ENCODE data around the gene ZDHHC8. TPM values are rescaled to one million over a fixed set of nuclear protein-coding genes. Genes with fewer than 3 reads are reported as not detected.

ZDHHC8 gene
- total RNA-seq, 2 donors from 2014 or later = 41.6 to 47.6 TPM

DNA sequence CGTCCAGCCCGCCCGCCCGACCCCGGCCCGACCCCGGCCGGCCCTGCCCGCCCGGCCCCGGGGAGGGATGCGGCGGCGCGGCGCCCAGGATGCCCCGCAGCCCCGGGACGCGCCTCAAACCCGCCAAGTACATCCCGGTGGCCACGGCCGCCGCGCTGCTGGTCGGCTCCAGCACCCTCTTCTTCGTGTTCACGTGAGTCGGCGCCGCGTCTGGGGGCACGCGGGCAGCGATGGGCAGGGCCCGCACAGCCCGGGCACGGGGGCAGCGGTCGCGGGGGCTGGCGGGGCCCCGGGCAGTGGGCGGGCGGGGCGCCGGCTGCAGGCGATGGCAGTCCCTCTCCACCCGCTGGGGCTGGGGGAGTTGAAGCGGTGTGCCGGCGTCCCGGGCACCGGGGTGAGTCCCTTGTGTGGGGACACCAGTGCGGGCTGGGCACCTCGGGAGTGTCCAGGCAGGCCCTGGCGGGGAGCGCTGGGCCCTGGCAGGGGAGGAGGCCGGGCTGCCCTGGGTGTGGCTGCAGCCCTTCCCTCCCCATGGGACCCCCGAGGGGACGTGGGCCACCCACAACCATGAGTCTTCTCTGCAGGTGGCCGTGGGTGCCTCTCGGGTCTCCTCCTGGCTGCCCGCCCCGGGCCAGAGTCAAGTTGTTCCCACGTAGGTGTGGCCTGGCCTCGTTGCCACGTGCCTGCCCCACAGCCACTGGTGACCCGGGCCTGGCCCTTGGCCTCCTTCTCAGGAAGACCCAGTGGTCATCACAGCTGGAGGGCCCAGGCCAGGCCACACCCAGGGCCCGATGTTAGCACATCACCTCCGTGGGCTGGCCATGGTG, 468 bp downstream of the ZDHHC8 start:
- no peaks in the 10 kb centered on the region for H3K36me3 Mint-ChIP-seq (ENCODE audit: insufficient read depth in 2 of 2)
- ATAC-seq (replicated peaks in 1 of 2) (peak; percentile 5 to 30), DNase-seq (peak; percentile 38 to 40)
- peaks cover 49% of the 10 kb centered on the region for H3K4me1 Mint-ChIP-seq (ENCODE audit: low read depth)
- peak overlapping the region; percentile 76 to 81 for H3K4me3 Mint-ChIP-seq
- no peaks in the 10 kb centered on the region for H3K27me3 Mint-ChIP-seq (ENCODE audit: low read depth)
- no peaks in the 10 kb centered on the region for H3K9me3 Mint-ChIP-seq
- H3K27ac Mint-ChIP-seq = no peak overlapping the region

DNA sequence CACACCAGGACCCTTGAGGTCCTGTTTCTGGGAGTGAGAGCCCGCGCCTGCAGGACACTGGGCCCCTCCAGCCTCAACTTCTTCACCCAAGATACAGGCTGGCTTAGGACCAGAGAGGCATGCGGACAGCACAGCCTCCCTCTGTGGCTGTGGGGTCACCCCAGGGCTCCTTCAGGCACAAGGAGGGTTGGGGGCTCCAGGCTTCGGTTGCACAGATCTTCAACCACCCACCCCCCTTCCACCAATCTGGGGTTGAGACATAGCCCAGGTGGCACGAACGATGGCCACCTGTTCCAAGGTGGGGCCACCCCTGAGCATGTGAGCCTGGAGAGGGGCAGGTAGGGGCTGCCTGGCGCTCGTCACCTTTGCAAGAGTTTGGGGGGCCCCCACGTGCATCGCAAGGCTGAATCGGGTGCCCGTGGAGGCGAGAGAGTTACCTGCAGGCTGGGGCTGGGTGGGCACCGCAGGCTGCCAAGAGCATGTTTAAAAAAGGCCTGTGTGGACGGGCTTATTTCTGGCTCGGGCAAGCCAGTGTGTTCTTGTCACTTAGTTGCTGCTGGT, 1.2 kb downstream of the ZDHHC8 start:
- Mint-ChIP-seq H3K4me3 (peak overlapping the region; percentile 76 to 81), H3K27ac (no peak overlapping the region)

DNA sequence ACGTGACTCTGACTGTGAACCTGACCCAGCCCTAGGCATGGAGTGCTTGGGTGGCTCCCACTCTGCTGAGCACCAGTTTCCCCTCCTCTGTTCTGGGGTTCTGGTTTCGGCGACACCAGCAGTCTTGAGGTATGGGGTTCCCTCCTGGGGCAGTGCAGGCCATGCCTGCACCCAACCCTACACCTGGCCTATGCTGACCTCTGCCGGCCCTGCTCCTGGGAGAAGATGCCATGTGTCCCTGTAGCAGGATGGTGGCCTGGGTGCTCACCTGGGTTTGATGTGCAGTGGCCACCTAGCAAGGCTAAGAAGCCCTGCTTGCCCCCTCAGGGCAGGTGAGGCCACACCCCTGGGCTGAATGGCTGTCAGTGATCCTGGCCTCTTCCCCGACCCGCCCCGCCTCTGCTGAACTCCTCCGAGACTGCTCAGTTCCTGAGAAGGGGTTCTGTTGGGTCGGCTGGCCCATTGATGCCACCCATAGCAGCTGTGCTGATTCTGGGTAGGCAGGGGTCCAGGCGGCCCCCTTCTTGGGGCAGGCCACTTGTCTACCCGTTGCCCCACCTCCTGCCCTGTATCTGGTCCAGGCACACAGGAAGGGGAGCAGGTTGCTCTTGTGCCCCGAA, 2.4 kb downstream of the ZDHHC8 start:
- peak overlapping the region; percentile 29 to 58 for H3K4me3 Mint-ChIP-seq
- DNase-seq (no peak), ATAC-seq (replicated peaks in 1 of 2) (no peak)
- H3K4me1 Mint-ChIP-seq (ENCODE audit: low read depth) = peaks cover 38% of the 10 kb centered on the region
- no peaks in the 10 kb centered on the region for H3K9me3 Mint-ChIP-seq
- no peaks in the 10 kb centered on the region for H3K36me3 Mint-ChIP-seq (ENCODE audit: insufficient read depth in 2 of 2)
- H3K27me3 Mint-ChIP-seq (ENCODE audit: low read depth) = no peaks in the 10 kb centered on the region
- no peak overlapping the region for H3K27ac Mint-ChIP-seq

More for the DNA sequence above, 1.2 kb downstream of the ZDHHC8 start:
- no peaks in the 10 kb centered on the region for H3K9me3 Mint-ChIP-seq
- ATAC-seq (replicated peaks in 1 of 2) (no peak), DNase-seq (no peak)
- no peaks in the 10 kb centered on the region for H3K27me3 Mint-ChIP-seq (ENCODE audit: low read depth)
- no peaks in the 10 kb centered on the region for H3K36me3 Mint-ChIP-seq (ENCODE audit: insufficient read depth in 2 of 2)
- H3K4me1 Mint-ChIP-seq (ENCODE audit: low read depth) = peaks cover 44% of the 10 kb centered on the region

DNA sequence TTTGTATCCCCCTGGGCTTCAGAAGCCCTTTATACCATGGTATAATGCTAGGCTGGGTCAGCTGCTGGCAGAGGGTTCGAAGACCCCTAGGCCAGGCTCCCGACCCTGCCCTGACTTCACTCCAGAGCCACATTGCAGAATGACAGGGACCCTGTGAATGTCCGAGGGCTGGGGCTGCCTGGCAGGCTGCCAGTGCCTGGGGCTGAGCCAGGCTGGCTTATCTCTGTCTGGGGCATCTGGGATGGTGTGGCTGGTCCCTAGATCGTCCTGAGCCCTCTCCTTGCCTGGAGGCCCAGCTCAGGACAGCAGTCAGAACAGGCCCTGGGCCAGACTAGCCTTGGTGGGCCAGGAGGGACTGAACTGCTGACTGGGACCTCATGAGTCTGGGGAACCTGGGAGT, 3.7 kb downstream of the ZDHHC8 start:
- no peak overlapping the region for H3K4me3 Mint-ChIP-seq
- H3K4me1 Mint-ChIP-seq (ENCODE audit: low read depth) = peaks cover 28% of the 10 kb centered on the region
- no peak overlapping the region for H3K27ac Mint-ChIP-seq
- ATAC-seq (replicated peaks in 1 of 2) = no peak
- H3K9me3 Mint-ChIP-seq = no peaks in the 10 kb centered on the region
- no peaks in the 10 kb centered on the region for H3K36me3 Mint-ChIP-seq (ENCODE audit: insufficient read depth in 2 of 2)
- no peak for DNase-seq
- no peaks in the 10 kb centered on the region for H3K27me3 Mint-ChIP-seq (ENCODE audit: low read depth)

DNA sequence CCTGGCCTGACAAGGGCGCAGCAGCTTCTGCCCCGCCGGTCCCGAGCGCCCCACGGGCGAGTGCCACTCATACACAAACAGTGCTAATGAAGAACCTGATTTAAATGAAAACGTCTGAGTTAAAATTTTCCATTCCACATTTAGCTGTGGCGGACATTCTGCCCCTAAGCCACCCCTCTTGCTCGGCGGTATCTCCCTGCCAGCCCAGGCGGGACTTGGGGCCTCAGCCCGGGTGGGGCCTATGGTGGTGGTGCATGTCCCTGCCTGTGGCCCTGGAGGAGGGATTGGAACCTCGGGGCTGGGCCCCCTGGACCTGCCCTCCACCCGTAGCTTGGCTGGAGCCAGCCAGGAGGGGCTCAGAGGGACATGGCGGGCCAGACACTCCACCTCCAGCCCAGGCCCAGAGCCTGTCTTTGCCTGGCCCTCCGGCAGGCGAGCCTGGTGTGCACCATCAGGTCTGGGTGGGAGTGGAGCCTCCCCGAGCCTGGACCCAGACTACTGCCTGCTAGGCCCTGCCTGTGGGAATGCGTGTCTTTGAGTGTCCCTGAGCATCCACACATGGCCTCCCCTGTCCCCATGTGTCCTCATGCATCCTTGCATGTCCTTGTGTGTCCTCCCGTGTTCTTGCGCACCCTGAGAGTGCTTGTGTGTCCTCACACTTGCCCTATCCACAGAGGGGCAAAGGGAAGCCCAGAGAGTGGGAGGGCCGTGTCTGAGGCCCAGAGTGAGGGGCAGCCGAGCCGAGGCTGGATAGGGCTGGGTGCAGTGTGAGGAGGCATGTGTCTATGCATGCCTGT, 4.4 kb downstream of the ZDHHC8 start:
- ATAC-seq (replicated peaks in 1 of 2) = no peak
- Mint-ChIP-seq H3K4me1 (ENCODE audit: low read depth) (peaks cover 28% of the 10 kb centered on the region), H3K27ac (no peak overlapping the region), H3K36me3 (ENCODE audit: insufficient read depth in 2 of 2) (no peaks in the 10 kb centered on the region), H3K4me3 (no peak overlapping the region), H3K9me3 (no peaks in the 10 kb centered on the region), H3K27me3 (ENCODE audit: low read depth) (no peaks in the 10 kb centered on the region)
- DNase-seq = no peak

DNA sequence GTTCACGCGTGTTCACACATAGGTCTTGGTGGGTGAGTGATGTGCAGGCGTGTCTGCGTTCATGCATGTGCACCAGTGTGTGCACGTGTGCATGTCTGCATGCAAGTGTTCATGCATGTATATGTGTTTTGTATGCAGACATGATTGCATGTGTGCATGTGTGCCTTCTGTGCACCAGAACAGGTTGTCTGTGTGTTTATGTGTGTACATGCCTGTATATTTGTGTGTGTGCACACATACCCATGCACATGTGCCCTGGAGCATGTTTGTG, 4.9 kb downstream of the ZDHHC8 start:
- H3K4me1 Mint-ChIP-seq (ENCODE audit: low read depth) = peaks cover 28% of the 10 kb centered on the region
- no peak overlapping the region for H3K4me3 Mint-ChIP-seq
- no peak overlapping the region for H3K27ac Mint-ChIP-seq
- ATAC-seq (replicated peaks in 1 of 2) = no peak
- H3K9me3 Mint-ChIP-seq = no peaks in the 10 kb centered on the region
- no peaks in the 10 kb centered on the region for H3K27me3 Mint-ChIP-seq (ENCODE audit: low read depth)
- DNase-seq = no peak
- H3K36me3 Mint-ChIP-seq (ENCODE audit: insufficient read depth in 2 of 2) = no peaks in the 10 kb centered on the region

DNA sequence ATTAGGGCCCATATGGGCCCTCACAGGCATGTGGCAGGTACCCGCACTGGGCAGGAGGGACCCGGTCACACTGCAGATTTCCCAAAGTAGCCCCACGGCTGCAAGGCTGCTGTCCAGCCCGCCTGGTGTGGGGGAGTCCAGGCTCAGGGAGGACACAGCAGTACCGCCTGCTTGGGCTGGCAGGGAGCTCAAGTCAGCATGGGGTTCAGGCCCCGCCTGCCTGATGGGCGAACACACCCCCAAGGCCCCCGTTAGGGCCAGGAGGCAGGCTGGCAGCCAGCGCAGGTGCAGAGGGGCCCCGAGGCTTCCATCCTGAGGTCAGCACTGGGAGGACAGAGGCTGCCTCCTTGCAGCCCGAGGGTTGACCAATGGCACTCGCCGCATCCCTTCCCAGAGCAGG, 5.5 kb downstream of the ZDHHC8 start:
- Mint-ChIP-seq H3K27ac (no peak overlapping the region), H3K36me3 (ENCODE audit: insufficient read depth in 2 of 2) (no peaks in the 10 kb centered on the region), H3K4me1 (ENCODE audit: low read depth) (peaks cover 28% of the 10 kb centered on the region), H3K4me3 (no peak overlapping the region), H3K9me3 (no peaks in the 10 kb centered on the region), H3K27me3 (ENCODE audit: low read depth) (no peaks in the 10 kb centered on the region)
- ATAC-seq (replicated peaks in 1 of 2) (no peak), DNase-seq (no peak)

DNA sequence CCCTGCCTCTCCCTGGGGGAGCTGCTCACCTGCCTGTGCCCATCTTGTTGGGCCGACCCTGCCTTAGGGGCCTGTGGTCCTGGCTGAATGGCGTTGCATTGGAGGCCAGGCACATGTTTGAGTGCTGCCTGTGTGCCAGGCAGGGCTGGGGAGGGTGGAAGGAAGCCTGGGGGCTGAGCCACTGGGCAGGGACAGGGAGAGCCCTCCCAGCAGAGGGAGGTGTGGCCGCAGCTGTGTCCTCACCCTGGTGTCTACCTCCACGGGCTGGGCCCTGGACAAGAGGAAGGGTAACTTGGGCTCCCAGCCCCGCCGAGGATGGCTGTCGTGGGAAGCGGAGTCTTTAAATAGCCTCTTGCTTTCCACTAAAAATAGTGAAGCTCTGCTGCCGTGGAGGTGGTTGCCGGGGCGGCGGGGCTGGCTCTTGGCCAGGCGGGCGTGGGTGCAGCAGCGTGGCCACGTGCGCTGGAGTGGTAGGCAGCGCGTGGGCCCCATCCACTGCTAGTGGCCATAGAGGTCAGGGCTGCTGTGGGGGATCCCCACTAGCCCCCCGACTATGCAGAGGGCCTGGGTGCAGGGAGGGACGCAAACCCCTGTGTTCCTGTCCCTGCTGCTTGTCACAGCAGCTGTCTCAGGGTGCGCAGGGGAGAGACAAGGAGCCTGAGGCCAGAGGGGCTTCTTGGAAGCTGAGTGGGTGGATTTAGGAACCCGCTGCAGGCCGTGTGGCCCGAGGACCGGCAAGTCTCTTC, 6.2 kb downstream of the ZDHHC8 start:
- Mint-ChIP-seq H3K4me3 (no peak overlapping the region), H3K36me3 (ENCODE audit: insufficient read depth in 2 of 2) (no peaks in the 10 kb centered on the region), H3K9me3 (no peaks in the 10 kb centered on the region), H3K27ac (no peak overlapping the region), H3K4me1 (ENCODE audit: low read depth) (peaks cover 23% of the 10 kb centered on the region), H3K27me3 (ENCODE audit: low read depth) (no peaks in the 10 kb centered on the region)
- ATAC-seq (replicated peaks in 1 of 2) (no peak), DNase-seq (no peak)

DNA sequence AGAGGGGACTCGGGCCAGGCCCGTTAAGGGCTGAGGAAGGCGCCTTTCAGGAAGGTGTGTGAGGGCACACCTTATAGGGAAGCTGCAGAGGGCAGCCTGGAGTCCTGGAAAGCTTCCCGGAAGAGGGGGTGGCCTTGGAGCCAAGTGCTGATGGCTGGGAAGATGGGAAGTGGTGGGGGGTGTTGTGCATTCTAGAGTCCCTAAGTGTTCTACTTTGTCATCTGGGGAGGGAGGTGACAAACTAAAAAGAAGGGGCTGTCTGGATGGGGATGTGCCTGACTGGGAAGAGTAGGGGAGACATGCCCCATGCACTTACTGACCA, 6.8 kb downstream of the ZDHHC8 start:
- H3K9me3 Mint-ChIP-seq = no peaks in the 10 kb centered on the region

DNA sequence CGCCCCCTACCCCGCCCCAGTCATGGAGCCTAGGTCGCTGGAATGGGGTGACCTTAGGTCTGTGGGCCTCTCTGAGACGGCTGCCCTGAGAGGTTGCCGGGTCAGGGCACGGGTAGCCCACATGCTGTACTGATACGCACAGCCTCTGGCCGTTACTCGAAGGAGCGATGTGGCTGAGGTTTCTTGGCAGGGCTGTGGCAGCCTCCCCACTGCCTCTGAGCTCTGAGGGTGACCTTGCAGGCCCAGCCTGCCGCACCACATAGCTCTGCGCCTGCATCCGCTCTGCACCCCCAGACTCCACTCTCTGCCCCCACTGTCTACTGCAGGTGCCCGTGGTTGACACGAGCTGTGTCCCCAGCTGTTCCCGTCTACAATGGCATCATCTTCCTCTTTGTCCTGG, 7.3 kb downstream of the ZDHHC8 start:
- no peak overlapping the region for H3K27ac Mint-ChIP-seq
- no peaks in the 10 kb centered on the region for H3K9me3 Mint-ChIP-seq
- H3K27me3 Mint-ChIP-seq (ENCODE audit: low read depth) = no peaks in the 10 kb centered on the region
- no peak for ATAC-seq (replicated peaks in 1 of 2)
- DNase-seq = no peak
- H3K36me3 Mint-ChIP-seq (ENCODE audit: insufficient read depth in 2 of 2) = no peaks in the 10 kb centered on the region
- H3K4me3 Mint-ChIP-seq = no peak overlapping the region
- H3K4me1 Mint-ChIP-seq (ENCODE audit: low read depth) = peaks cover 13% of the 10 kb centered on the region

More for the DNA sequence above, 6.8 kb downstream of the ZDHHC8 start:
- Mint-ChIP-seq H3K4me3 (no peak overlapping the region), H3K27me3 (ENCODE audit: low read depth) (no peaks in the 10 kb centered on the region), H3K36me3 (ENCODE audit: insufficient read depth in 2 of 2) (no peaks in the 10 kb centered on the region), H3K27ac (no peak overlapping the region), H3K4me1 (ENCODE audit: low read depth) (peaks cover 18% of the 10 kb centered on the region)
- DNase-seq (no peak), ATAC-seq (replicated peaks in 1 of 2) (no peak)

DNA sequence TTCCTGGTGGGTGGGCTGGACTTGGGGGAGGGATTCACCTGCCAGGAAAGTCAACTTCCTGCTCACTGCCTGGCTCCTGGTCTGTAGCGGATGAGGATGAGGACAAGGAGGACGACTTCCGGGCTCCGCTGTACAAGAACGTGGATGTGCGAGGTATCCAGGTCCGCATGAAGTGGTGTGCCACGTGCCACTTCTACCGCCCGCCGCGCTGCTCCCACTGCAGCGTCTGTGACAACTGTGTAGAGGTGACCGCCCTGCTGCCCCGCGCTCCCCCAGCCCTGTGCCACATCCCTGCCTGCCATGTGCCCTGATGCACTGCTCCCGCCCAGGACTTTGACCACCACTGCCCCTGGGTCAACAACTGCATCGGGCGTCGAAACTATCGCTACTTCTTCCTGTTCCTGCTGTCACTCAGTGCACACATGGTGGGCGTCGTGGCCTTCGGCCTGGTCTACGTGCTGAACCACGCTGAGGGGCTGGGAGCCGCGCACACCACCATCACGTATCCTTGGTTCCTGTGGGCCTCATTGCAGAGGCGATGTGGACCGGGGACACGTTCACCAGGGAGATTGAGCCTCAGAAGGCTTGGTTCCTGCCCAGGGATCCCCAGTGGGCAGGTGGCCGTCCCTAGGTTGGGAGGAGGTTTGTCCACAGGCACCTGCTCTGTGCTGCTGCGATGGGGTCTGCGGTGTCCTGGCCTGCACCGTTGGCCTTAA, 7.9 kb downstream of the ZDHHC8 start:
- H3K9me3 Mint-ChIP-seq = no peaks in the 10 kb centered on the region
- no peaks in the 10 kb centered on the region for H3K27me3 Mint-ChIP-seq (ENCODE audit: low read depth)
- ATAC-seq (replicated peaks in 1 of 2) (no peak), DNase-seq (no peak)
- peaks cover 6% of the 10 kb centered on the region for H3K4me1 Mint-ChIP-seq (ENCODE audit: low read depth)
- H3K4me3 Mint-ChIP-seq = no peak overlapping the region
- H3K27ac Mint-ChIP-seq = no peak overlapping the region
- H3K36me3 Mint-ChIP-seq (ENCODE audit: insufficient read depth in 2 of 2) = no peaks in the 10 kb centered on the region

DNA sequence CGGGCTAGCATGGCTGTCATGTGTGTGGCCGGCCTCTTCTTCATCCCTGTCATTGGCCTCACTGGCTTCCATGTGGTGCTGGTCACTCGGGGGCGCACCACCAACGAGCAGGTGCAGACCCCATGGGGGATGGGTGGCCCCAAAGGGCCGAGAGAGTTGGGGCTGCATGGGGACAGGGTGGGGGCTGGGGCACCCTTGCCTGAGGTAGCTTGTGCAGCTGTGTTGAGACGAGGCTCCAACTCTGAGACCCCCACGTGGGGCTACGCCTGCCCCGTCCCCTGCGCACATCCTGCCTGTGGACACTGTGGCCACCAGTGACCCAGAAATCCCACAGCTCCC, 8.5 kb downstream of the ZDHHC8 start:
- Mint-ChIP-seq H3K9me3 (no peaks in the 10 kb centered on the region), H3K4me1 (ENCODE audit: low read depth) (peaks cover 5% of the 10 kb centered on the region), H3K27ac (no peak overlapping the region)

More for the DNA sequence above, 8.5 kb downstream of the ZDHHC8 start:
- ATAC-seq (replicated peaks in 1 of 2) (no peak), DNase-seq (no peak)
- Mint-ChIP-seq H3K27me3 (ENCODE audit: low read depth) (no peaks in the 10 kb centered on the region), H3K4me3 (no peak overlapping the region), H3K36me3 (ENCODE audit: insufficient read depth in 2 of 2) (no peaks in the 10 kb centered on the region)

All from activated T-cell treated with anti-CD3 and anti-CD28 coated beads, Interleukin-2, amount 50 U/mL, for 72 hours (primary cell).